GM12891 (cell line): ENCODE results near the gene SNRNP25.

Experiments
- POLR2A ChIP-seq: IDR thresholded peaks from 2 replicates; pipeline ENCODE4 v1.6.1; 2011; ENCODE audit warnings: low read depth, low read length, control low read depth
- POLR2AphosphoS5 ChIP-seq: IDR thresholded peaks from 2 replicates; pipeline ENCODE4 v1.6.1; 2011; ENCODE audit warnings: low read depth, low read length, control low read depth
- POU2F2 ChIP-seq: IDR thresholded peaks from 2 replicates; pipeline ENCODE4 v1.6.1; 2011; ENCODE audit warnings: low read depth, mild to moderate bottlenecking, control low read depth, low read length, moderate library complexity
- TAF1 ChIP-seq: IDR thresholded peaks from 2 replicates; pipeline ENCODE4 v1.6.1; 2011; ENCODE audit warnings: low read depth, low read length, control low read depth

- TF ChIP-seq POLR2A (no peak), POLR2AphosphoS5 (no peak), POU2F2 (no peak), TAF1 (no peak)
Measured at GRCh38 chr16:101586-101985, 48.0 kb downstream of the SNRNP25 start.
